Esophagus squamous epithelium (tissue), 4 donors: ENCODE measurements around the gene COL4A1.

Experiments used
- POLR2A ChIP-seq, 4 donors: fragments of 450-650 bp; IDR thresholded peaks; one replicate each; pipeline ENCODE4 v1.6.1; 2017; ENCODE audit warnings: antibody characterized with exemption in 4 of 4, mild to moderate bottlenecking in 4 of 4, moderate library complexity in 3 of 4
- TF ChIP-seq, protein P1 (sequence below), 6 experiments: fragments of 450-650 bp in 4 of 6; fragments of 200-600 bp in 2 of 6; sonication (generic) in 2 of 6; IDR thresholded peaks; one replicate each; pipeline ENCODE4 v1.5.1; 2016 to 2019; ENCODE audit warnings: antibody characterized with exemption in 6 of 6, mild to moderate bottlenecking in 4 of 6, moderate library complexity in 4 of 6

- TF ChIP-seq, protein P1, sequence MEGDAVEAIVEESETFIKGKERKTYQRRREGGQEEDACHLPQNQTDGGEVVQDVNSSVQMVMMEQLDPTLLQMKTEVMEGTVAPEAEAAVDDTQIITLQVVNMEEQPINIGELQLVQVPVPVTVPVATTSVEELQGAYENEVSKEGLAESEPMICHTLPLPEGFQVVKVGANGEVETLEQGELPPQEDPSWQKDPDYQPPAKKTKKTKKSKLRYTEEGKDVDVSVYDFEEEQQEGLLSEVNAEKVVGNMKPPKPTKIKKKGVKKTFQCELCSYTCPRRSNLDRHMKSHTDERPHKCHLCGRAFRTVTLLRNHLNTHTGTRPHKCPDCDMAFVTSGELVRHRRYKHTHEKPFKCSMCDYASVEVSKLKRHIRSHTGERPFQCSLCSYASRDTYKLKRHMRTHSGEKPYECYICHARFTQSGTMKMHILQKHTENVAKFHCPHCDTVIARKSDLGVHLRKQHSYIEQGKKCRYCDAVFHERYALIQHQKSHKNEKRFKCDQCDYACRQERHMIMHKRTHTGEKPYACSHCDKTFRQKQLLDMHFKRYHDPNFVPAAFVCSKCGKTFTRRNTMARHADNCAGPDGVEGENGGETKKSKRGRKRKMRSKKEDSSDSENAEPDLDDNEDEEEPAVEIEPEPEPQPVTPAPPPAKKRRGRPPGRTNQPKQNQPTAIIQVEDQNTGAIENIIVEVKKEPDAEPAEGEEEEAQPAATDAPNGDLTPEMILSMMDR (IDR thresholded peaks at IDR 0.05), result no peak
- TF ChIP-seq POLR2A (IDR thresholded peaks at IDR 0.05), result no peak
Observed at GRCh38 chr13:110278859-110279258, 28.1 kb downstream of the COL4A1 start.
